GM18505 (cell line): ENCODE data around the gene FLT4.

Experiments used
- ATAC-seq: cut with Tn5 transposase; IDR thresholded peaks from one replicate; pipeline ENCODE4 v1.9.1; 2021; ENCODE audit not compliant: unreplicated experiment
- POLR2A ChIP-seq: IDR thresholded peaks from 4 replicates; pipeline ENCODE4 v1.6.1; 2011; ENCODE audit warnings: borderline replicate concordance; ENCODE audit not compliant: insufficient read depth, insufficient read length; ENCODE audit errors: extremely low read depth

FLT4 gene

DNA sequence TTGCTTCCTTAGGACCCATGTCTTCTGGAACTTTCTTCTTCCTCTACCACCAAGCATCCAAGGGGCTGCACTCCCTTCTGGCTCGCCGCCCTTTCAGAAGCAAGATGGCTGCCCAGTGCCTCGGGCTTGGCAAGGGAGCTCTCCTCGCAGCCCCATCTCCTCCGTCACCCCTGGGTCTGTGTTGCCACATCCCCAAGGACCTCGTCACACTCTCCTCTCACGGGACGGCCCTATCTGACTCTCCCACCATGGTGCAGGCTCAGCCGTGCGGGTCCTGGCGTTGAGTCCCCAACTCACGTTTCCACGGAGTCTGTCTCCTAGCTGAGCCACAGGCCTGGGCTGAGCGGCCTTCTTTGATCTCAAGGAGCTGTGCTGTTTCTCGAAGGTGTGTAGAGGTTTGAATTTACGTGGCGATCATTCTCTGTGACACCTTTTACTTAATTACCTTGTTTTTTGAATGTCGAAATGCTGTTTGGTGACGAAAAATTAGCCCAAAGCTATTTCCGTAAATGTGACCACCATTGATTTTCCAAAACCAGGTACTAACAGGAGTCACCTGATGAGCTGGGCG lies 43.1 kb downstream of the FLT4 start:
- TF ChIP-seq POLR2A = no peak
- no peak for ATAC-seq

DNA sequence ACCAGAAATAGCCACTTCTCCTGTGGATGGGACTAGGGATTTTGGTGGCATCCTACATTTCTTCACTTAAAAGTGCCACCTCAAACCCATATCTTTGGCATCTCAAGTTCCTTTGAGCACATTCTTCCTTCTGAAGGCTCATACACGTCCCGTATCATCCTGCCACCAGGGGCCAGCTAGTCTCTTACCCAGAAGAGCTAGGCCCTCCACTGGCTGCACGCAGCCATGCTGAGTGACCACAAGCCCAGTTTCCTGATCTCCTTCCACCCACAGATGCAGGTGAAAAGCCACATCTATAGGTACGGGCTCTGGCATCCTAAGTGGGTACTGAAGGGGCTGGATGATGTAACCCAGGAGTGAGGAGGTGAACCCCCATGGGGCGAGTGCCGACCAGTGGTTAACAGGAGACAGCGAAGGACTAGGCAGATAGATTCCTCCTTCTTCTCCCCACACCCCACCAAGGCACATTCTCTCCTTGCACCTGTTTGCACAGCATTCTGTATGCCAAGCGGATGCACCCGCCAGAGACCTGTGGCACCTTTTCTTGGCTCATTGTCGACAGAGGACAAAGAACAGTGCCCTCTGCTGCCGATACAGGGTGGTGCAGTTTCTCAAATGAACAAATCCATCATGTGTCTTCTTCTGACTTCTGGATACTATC lies 43.7 kb downstream of the FLT4 start:
- TF ChIP-seq POLR2A = no peak
- ATAC-seq = no peak

DNA sequence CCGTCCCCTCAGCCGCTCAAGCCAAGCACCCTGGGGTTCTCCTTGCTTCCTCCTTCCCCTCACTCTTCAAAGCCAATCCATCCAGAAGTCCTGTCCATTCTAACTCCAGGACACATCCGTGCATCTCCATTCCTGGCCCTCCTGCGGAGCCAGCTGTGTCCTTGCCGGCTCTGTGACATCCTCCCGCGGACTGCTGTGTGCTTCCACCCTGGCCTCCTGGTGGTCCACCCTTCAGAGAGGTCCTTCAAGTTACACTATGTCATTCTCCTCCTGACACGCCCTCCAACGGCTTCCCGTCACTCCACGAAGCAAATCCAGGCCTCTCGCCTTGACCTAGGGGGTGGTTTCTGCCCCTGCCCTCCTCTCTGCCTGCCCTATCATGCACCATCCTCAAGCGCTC lies 45.1 kb downstream of the FLT4 start:
- no peak for ATAC-seq
- no peak for TF ChIP-seq POLR2A

DNA sequence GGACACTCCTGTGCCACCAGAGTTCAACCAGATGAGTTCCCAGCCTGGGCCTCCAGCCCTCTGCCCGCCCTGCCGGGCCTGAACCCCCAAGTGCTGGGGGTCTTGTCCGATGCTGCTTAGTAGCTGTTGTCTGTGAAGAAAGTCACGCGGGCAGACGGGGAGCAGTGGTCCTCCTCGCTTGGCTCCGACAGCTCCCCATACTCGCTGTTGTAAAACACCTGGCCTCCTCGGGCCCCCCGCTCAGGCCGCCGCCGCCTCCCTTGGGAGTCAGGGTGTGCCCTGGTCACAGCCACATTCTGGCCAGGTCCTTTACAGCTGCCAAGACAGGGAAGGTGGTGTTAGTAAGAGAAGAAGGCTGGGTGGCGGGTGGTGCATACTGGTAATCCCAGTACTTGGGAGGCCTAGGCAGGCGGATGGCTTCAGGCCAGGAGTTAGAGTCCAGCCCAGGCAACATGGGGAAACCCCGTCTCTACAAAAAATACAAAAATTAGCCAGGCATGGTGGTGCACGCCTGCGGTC lies 46.3 kb downstream of the FLT4 start:
- ATAC-seq = no peak

DNA sequence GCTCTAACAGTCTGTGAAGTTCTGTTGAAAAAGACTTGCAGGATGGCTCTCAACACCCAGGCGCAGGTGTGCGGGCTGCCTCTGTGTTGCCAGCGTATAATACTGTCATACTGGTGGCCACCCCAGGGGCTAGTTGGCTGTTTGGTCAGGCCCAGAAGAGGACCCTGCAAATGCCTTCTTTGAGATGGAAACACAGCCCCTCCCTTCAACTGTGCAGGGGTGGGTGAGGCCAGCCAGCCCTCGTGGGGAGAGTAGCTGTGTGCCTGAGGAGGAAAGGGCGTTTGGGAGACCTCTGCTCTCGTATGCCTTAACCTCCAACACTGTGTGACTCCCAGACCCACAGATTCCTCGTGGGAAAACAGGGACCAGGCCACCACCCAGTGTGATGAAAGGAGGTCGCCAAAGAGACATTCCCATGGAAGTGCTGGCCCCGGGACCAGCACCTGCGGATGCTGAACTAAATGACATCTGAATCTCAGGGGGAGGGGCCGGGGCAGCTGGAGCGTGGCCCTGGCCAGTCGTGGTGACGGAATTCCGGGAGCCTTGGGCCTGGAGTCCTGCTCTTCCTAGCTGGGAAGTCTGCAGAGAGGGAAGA lies 46.8 kb downstream of the FLT4 start:
- ATAC-seq = no peak
- no peak for TF ChIP-seq POLR2A

More for the DNA sequence above, 46.3 kb downstream of the FLT4 start:
- TF ChIP-seq POLR2A = no peak

DNA sequence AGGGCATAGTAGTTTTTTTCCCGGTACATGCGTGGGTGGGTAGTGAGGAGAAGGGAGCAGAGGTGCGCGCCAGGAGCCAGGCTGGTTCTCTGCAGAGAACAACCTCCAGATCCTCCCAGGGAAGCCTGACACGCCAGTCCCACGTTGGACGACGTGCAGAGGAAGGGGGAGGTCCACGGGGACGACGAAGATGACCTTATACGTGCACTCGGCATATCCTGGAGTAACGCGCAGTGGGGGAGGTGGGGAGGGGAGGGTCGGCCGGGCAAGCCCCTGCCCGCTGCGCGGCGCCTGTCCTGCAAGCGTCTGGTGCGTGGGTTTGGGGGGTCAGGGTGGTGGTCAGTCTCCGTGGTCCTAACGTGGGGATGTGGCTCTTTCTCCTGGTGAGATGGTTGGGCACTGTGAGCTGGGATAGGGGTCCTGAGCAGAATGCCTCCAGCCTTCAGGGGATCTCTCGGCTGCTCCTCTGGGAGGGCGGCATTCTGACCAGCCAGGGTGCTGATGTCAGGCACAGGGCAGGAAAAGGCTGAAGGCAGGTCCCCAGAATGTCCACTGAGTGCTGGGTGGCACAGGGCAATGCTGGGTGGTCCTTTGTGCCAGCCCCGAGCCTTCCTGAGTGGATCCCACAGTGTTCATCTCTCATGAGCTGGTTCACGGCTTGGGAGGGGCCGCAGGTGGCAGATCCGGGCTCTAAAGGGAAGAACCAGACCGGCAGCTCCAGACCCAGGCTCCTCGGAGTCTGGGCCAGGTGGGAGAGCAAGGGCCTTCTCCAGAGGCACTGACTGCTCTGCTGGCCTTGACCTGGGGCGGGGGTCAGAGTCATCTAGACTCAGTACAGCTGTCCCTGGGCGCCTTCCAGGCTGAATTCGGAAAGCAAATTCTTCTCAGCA lies 47.6 kb downstream of the FLT4 start:
- no peak for TF ChIP-seq POLR2A
- ATAC-seq = no peak

DNA sequence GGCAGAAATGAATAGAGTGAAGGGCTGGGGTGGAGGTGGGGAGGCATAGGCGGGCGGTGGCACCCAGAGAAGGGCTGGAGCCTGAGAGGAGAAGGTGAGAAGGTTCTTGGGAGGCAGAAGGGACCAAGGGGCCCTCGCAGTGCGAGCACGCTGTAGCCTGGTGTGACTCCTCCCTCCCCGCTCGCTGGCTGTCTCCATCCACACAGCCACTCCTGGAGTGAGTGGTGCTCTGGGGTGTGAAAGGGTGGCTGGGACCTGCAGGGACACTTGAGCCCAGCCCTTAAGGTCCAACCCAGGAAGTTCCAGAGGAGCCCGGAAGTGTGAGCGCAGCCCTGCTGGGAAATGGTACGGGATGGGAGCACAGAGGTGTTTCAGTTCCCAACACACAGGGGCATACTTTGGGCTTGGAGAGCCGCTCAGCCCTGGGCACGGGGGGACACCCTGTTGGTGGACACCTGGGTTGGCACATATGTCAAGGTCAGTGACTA lies 48.8 kb downstream of the FLT4 start:
- no peak for TF ChIP-seq POLR2A
- no peak for ATAC-seq

DNA sequence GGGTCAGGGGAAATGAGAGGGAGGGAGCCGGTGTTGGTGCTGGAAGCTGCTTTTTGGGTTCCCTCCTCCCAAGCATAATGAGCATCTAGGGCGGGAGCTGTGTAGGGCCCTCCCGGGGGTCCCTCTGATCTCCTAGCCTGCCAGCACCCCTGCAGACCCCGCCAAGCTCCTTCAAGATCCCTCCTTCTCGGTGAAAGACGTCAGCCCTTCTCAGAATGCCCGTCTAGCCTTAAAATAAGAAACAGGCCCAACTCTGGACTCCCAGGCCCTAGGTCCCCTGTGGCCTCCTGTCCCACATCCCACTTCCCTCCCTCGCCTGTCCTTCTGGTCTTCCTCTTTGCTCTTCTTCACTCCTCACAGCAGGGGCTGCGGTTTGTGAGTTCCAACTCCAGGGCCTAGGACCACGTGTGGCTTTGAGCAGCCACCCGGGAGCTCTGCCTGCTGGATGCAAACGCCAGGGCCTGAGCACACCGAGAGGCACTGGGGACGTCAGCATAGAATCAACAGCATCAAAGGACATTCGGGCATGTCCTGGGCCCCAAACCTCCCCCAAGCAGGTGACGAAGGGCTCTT lies 49.3 kb downstream of the FLT4 start:
- no peak for ATAC-seq
- no peak for TF ChIP-seq POLR2A

DNA sequence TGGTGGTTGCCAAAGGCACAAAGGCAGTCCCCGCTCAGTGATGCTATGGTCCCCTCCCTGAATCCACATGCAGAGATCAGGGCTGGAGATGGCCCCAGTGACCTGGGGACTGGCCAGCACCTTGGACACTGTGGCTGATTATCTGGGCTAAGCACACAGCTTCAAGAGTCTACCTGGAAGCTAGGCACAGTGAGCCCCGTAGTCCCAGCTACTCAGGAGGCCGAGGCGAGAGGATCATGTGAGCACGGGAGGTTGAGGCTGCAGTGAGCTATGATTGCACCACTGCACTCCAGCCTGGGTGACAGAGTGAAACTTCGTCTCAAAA lies 49.8 kb downstream of the FLT4 start:
- no peak for ATAC-seq
- no peak for TF ChIP-seq POLR2A

DNA sequence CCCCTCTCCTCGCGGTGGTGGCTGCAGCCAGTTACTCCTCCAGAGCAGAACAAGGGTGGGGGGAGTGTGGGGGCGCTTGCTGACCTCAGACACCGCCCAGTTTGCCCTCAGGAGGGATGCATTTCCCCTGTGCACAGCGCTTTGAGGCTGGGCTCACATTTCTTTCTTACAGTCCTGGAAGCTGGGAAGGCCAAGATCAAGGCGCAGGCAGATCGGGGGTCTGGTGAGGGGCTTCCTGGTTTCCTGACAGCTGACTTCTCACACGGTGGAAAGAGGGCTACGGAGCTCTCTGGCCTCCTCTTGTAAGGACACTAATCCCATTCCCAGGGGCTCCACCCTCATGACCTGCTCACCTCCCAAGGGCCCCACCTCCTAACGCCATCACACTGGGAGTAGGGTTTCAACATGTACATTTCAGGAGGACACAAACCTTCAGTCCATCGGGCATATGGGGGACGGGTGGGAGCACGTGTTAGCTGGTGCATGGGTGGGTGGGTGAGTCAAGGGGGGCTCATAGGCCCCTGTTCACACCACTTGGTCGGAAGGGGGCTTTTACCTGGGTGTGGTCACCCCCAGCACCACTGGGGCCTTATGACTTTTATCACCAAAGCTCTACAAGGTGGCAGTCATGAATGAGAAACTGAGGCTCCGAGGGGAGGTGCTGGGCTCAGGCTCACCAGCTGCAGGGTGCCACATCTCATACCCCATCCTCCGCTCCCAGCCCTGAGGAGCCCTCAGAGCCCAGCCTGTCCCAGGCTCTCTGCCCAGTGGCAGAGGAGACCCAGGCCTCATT lies 50.4 kb downstream of the FLT4 start:
- no peak for TF ChIP-seq POLR2A
- ATAC-seq = no peak

DNA sequence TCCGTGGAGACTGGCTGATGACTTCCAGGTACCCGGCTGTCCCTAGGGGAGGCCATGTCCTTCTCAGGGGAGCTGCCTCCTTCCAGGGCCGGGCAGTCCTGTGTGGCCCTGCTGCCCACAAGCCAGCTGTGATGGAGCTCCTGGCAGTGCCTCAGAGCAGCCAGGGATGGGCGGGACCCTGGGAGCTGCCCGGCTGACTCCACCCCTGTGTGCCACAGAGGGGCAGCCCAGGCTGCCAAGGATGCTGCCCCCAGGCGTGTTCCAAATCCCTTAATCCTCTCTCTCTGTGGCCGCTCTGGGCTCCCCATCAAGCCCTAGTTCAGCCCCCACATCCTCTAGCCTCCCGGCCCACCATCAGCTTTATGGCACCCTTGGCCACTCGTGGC lies 51.1 kb downstream of the FLT4 start:
- ATAC-seq = no peak

DNA sequence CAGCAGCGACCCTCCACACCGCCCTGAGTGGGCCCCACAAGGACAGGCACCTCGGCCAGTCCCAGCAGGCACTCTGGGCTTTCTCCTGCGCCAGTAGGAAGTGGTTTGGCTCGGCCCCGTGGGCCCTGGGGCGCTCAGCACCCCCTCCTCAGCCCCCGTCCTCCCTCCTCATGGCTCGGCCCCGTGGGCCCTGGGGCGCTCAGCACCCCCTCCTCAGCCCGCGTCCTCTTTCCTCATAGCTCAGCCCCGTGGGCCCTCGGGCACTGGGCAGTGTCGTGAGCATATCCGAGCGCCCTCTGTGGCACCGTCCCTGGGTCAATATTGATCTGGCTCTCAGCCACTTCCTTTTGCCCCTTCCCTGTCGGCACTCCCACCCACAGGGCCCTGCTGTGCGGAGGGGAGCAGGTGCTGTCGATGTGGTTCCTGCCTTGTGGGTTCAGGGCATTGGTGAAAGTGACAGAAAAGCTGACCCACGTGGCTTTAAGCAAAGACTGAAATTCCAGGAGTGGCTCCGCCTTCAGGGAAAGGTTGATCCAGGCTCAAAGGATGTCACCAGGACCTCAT lies 52.6 kb downstream of the FLT4 start:
- TF ChIP-seq POLR2A = no peak
- no peak for ATAC-seq

More for the DNA sequence above, 51.1 kb downstream of the FLT4 start:
- TF ChIP-seq POLR2A = no peak

DNA sequence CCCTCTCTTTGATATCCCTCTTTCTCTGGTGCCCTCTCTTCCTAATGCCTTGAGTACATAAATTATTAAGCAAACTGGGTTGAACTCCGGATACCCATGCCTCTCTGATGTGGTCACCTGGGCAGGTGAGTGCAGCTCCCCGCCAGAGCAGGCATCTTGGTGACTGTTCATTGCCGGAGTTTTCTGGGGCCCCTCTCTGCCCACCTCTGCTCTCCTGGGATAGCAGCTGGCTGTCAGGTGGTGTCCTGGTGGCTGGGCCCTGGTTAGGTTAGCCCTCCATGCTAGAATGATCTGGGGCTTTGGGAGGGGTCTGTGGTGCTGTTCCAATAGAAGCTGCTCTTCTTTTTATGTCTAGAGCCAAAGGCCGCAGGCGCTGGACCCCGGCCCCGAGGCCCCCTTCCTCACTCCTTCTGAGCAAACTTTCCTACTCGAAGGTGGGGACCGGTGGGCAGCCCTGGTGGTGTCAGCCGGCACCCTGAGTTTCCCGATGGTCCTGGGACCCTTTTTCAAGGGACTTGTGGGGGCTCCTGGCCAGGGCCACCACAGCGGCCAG lies 53.2 kb downstream of the FLT4 start:
- TF ChIP-seq POLR2A = no peak
- no peak for ATAC-seq
